ENCODE measurements around the gene EED. TPM values are rescaled to one million over a fixed set of nuclear protein-coding genes. Genes with fewer than 3 reads are reported as not detected.
"Not testable (repeated sequence)": the region's sequence is repeated elsewhere in the genome, so short reads cannot be mapped to it uniquely, and the experiment has no call there.

EED gene
- total RNA-seq, 1 donor from 2014 or later, result 7.5 TPM

DNA sequence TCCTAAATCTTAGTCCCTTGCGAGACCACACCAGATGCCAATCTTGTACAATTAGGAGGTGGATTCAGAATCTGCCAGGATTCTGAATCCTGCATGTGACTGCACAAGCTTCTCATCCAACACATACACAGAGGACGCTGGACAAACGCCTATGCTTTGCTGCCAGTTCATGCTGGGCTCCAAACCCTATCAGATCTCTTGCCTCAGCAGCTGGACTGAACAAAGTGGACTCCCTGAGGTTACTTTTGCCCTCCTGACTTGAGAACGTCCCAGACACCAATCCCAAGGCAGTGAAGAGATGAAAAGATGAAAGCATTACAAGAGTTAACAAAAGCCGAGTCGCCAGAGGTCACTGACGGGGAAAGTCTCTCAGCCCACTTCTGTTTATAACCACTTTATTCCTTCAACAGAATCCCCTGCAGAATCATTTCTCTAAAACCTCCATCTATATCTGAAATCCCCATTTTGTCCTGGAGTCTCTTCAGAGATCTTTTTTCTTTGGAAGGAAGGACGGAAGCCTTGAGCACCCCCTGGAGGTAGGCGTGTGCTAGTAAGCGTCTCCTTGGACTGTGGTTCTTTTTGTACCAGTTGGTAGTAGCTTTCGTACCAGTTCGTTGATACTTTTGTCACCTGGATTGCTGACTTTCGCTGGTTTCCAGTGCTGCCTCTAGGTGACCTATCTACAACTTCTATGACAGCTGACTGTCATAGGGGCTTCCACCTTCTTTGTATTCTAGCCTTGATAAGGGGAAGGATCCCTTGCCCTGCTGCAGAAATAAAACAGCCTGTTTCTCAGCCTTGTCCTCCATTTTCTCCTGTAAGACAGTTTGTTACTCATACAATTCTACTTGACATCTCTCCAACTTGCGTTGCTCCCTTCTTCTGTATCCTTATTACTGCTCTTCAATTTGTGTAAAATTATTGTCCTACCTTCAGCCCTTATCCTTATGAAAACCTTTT is 26.1 kb upstream of the EED start:
- ATAC-seq (peak; percentile 100), DNase-seq (ENCODE audit: low spot score) (peak; percentile 71)

DNA sequence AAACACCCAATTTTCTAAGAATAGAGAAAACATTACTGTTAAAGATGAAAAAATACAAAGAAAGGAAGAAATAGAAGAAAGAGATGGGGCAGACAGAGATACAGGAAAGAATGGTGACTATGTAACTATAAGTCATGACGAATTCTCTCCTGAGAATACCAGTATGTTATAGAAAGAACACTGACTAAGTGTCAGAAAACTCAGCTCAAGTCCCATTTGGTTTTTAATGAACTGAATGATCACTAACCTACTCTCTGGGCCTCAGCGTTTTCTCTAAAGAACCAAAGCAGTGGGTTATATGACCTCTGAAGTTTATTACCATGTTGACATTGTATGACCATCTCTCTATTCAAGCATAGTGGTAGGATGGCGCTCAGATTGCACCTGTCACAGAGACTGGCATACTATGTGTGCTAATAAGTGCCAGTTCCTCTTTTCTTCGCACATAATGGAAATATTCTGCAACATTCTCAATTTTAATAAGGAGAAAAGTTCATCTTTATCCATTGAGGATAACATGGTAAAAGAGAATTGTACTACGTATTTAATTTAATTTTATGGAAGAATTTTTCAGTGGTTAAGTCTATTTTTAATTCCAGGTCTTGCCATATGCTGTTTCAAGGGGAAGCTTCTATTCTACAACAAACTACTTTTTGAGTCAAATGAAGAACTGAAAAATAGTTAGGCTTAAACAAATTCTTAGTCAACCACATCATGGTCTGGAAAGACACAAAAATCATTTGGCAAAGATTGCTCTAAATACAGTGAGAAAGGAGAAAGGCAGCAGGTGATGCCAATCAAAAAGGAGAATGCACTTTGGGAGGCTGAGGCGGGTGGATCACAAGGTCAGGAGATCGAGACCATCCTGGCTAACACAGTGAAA is 25.0 kb upstream of the EED start:
- DNase-seq (ENCODE audit: low spot score) (no peak), ATAC-seq (no peak)

DNA sequence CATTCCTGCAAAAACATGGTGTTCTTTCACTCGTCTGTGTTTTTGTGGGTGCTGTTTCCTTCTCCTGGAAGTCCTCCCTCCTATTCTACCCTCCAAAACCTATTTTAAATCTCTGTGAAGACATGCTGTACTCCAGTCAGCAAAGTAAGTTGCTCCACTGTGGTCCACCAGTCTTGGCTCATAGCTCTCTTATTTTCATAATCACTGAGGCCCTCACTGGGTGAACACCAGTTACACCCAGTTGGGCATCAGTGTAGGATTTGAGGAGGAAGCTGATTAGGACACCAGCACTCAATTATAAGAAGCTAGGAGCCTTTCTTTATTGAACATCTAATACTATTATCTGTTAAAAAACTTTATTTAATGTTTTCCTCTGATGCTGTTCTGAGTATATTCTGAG is 23.9 kb upstream of the EED start:
- no peak for DNase-seq (ENCODE audit: low spot score)
- no peak for ATAC-seq

DNA sequence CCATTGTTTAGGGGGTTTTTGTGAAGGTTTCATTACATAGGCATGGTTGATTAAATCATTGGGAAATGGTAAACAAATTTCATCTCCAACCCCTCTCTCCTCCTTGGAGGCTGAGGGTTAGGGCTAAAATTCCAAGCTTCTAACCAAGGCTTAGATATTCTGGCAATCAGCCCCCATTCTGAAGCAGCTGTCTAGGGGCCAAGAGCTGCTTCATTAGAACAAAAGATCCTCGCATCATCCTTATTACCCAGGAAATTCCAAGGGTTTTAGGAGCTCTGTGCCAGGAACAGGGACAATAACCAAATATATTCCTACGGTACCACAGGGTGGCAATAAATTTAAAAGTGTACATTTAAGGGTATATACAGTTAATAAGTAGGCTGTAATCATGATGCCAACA is 22.5 kb upstream of the EED start:
- ATAC-seq, result no peak
- no peak for DNase-seq (ENCODE audit: low spot score)

DNA sequence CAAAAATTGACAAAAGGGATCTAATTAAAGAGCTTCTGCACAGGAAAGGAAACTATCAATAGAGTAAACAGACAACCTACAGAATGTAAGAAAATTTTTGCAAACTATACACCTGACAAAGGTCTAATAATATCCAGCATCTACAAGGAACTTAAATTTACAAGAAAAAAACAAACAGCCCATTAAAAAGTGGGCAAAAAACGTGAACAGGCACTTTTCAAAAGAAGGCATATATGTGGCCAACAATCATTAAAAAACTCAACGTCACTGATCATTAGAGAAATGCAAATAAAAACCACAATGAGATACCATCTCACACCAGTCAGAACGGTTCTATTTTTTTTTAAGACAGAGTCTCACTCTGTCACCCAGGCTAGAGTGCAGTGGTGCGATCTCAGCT is 20.0 kb upstream of the EED start:
- ATAC-seq; DNase-seq (ENCODE audit: low spot score): not testable (repeated sequence)

DNA sequence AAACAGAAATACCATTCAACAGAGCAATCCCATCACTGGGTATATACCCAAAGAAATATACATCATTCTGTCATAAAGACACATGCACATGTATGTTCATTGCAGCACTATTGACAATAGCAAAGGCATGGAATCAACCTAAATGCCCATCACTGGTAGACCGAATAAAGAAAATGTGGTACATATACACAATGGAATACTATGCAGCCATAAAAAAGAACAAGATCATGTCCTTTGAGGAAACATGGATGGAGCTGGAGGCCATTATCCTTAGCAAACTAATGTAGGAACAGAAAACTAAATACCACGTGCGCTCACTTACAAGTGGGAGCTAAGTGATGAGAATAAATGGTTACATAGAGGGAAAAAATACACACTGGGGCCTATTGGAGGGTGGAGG is 19.2 kb upstream of the EED start:
- ATAC-seq; DNase-seq (ENCODE audit: low spot score): not testable (repeated sequence)

DNA sequence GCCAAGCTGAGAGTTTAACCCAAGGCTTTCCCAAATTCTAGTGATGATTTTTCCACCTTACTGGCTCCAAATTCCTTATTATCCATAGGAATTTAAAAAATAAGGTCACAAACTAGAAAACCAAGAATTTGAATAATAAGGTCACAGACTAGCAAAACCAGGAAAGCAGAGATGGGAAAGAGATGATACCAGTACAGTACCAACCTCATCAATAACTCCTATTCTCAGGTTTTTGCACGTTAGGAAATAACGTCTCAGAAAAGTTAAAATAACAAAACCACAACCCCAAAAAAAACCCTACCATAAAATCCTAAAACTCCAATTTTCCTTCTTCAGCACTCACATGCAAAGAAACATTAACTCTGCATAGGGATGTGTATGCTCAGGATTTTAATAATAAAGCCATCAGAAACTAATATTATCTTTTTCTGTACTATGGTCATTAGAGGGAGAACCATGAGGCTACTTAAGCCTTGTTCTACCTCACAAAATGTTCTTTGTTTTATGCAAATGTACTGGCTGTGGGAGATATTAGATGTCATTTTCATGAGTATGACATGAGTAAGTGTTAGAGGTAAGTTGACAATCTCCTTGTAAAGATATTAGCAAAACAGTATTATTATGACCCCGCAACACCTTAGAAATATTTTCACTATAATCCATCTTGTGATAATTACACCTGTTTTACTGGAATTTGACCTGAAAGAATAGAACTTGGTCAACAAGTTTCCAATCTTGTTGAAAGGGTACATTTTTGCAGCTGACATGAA is 16.1 kb upstream of the EED start:
- ATAC-seq, result no peak
- DNase-seq (ENCODE audit: low spot score), result no peak

DNA sequence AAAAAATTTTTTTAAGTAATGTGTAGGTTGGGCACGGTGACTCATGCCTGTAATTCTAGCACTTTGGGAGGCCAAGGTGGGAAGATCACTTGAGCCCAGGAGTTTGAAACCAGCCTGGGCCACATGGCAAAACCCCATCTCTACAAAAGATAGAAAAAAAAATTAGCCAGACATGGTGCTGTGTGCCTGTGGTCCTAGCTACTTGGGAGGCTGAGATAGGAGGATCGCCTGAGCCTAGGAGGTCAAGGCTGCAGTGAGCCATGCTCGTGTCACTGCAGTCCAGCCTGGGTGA is 15.6 kb upstream of the EED start:
- DNase-seq (ENCODE audit: low spot score); ATAC-seq: not testable (repeated sequence)

DNA sequence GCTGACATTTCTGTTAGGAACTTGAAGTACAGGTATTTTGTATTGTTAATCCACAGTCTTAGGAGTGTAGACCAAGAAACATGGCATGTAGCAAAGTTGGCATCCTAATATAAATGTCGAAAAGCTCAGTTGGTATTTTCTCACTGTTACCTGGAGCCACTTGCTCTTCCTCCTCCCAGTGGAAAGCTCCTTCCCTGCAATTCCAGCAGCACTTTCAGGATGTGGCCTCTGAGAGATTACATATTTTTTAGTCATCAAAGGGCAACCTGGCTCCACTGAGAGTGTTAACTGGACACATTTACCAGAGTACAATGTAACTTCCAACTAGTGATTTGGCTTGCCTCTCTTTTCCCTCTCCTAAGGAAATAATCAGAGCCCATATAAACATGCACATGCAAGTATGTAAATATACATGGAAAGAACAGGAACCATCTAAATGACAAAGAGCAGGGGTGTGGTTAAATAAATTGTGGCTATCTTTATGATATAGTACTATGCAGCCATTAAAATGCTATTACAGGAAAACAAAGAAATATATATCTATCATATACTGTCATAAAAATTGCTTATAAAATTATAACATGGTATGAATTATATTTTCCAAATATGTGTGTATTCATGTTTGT is 14.3 kb upstream of the EED start:
- DNase-seq (ENCODE audit: low spot score), result no peak
- ATAC-seq, result no peak

DNA sequence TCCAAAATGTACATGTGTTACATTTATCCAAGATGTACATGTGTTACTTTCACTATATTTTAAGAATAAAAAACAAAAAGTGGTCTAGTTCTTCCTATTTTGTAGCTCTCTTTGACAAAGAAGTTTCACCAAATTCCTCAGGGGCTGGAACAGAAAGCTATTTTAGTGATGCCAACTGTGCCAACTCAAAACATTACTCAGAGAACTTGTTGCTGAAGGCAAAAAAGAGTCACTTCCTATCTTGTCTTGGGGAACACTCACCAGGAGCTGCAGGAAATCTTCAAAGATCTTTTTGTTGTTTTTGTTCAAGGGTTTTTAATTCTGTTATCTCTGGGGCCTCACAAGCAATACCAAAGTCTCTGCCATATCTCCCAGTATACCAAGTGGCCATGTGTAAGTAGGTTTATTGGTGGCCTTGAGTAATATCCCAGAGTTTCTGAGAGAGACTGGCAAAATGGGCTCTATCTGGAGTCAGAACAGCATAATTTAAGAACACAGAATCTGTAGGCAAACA is 13.6 kb upstream of the EED start:
- ATAC-seq (no peak), DNase-seq (ENCODE audit: low spot score) (no peak)

DNA sequence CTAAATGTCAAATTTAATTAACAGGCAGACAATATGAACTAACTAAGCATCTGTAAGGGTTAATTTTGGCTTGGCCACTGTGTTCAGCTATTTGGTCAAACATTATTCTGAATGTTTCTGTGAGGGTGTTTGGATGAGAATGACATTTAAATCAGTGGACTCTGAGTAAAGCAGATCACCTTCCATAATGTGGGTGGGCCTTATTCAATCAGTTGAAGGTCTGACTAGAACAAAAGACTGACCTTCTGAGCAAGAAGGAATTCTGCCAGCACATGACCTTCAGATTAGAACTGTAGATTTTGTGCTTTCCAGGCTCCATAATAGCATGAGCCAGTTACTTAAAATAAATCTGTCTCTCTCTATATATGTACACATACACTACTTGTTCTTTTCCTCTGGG is 12.0 kb upstream of the EED start:
- ATAC-seq (no peak), DNase-seq (ENCODE audit: low spot score) (no peak)

DNA sequence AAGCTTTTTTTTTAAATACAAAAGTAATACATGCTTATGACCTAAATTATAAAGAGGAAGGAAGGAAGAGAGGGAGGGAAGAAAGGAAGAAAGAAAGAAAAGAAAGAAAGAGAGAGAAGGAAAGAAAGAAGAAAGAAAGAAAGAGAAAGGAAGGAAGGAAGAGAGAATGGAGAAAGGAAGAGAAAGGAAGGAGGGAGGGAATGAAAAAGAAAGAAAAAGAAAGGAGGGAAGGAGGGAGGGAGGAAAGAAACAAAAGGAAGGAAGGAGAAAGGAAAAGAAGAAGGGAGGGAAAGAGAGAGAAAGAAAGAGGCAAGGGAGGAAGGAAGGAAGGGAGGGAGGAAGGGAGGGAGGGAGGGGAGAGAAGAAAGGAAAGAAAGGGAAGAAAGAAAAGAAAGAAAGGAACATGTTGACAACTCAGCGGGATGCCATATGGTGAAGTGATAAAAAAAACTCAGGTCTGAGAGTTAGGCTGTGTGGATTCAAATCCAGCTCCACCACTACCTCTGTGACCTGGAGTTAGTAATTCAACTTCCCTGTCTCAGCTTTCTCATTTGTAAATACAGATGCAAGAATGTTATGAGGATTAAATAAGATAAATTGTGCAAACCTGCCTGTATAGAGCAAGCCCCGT is 9.6 kb upstream of the EED start:
- ATAC-seq (no peak), DNase-seq (ENCODE audit: low spot score) (no peak)

DNA sequence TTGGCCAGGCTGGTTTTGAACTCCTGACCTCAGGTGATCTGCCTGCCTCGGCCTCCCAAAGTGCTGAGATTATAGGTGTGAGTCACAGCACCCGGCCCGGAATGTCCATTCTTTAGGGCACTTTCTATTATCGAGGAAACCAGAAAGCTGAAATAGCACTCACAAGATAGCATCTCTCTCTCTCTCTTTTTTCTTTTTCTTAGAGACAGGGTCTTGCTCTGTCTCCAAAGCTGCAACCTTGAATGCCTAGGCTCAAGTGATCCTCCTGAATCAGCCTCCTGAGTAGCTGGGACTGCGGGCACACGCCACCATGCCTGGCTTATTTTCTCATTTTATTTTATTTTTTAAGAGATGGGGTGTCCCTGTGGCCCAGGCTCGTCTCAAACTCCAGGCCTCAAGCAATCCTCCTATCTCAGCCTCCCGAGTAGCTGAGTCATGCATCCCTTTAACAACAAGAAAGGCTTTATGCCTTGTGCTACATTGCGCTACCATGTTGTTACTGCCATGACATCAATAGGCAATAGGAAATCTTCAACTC is 7.2 kb upstream of the EED start:
- ATAC-seq, result no peak
- DNase-seq (ENCODE audit: low spot score), result no peak

DNA sequence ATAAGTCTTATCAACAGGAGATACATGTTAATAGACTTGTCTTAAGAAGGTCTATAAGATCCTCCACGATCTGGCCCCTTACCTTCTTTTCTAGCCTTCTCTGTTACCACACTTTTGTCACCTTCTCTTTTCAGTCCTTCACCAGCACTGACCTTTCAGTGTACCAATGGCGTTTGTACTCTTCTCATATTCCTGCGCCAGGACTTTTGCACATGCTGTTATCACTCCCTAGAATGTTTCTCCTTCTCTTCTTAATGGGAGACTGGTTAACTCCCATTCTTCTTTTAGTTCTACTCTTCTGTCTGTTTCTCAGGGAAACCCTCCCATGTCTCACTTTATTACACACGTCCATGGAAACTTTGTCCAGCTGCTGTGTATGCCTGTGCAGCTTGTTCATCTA is 4.4 kb upstream of the EED start:
- DNase-seq (ENCODE audit: low spot score) (no peak), ATAC-seq (no peak)

DNA sequence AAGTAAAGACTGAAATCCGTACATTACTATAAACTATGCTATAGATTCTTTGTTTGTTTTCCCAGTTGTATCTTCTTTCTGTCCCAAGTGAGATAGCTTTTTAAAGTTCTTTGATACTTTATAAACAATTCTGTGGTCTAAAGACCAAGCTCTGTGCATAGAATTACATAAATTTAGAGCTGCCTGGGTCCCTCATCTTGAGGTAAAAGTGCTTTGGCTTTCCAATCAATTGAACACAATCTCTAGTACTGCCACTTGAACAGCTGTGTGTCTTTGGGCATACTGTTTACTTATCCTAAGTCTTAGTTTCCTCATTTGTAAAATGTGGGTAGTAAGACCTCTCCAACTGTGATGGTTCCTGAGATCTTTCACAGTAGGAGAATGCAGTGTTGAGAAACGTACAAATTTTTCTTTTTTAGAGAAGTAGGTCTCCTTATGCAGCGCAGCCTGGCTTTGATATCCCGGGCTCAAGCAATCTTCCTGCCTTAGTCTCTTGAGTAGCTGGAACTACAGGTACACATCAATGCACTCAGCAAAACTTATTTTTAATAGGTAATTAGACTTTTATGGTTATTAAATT is 2.5 kb upstream of the EED start:
- no peak for DNase-seq (ENCODE audit: low spot score)
- ATAC-seq, result no peak

DNA sequence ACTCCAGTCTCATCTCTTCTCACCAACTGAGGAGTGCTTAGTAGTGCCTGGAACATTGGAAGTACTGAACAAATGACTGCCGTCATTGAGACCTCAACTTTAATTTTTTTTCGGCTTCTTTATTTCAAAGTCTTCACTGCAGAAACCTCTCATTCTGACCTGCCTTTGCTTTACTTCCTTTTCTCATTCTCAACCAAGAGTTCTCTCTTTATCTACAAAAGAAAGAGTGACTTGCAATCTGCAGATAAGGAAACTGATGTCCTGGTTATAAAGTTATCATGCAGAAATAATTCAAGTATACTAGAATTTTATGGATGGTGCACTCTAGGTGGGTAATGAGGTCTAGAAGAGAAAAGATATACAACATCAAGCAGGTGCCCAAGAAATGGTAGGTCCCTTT is 1.2 kb upstream of the EED start:
- no peak for DNase-seq (ENCODE audit: low spot score)
- ATAC-seq, result no peak

DNA sequence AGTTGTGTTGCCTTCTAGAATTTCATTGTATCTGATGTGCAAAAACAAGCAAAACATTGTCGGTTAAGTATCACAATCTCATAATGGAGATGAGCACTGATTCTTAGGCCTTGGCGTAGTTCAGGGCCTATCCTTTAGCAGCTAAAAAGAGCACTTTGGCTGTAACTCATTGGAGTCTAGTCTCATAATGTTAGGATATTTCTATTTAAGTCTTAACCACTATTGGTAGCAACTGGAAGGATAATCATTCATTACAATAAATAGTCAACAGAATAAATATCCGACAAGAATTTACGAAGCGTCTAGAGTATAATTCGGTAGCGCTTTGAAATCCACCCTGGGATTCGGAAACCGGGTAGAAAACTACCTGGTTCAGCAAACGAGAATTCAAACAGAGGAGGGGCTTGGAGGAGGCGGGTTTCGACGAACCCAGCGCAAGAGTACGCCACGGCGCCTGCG is 461 bp upstream of the EED start:
- ATAC-seq, result peak; percentile 85

DNA sequence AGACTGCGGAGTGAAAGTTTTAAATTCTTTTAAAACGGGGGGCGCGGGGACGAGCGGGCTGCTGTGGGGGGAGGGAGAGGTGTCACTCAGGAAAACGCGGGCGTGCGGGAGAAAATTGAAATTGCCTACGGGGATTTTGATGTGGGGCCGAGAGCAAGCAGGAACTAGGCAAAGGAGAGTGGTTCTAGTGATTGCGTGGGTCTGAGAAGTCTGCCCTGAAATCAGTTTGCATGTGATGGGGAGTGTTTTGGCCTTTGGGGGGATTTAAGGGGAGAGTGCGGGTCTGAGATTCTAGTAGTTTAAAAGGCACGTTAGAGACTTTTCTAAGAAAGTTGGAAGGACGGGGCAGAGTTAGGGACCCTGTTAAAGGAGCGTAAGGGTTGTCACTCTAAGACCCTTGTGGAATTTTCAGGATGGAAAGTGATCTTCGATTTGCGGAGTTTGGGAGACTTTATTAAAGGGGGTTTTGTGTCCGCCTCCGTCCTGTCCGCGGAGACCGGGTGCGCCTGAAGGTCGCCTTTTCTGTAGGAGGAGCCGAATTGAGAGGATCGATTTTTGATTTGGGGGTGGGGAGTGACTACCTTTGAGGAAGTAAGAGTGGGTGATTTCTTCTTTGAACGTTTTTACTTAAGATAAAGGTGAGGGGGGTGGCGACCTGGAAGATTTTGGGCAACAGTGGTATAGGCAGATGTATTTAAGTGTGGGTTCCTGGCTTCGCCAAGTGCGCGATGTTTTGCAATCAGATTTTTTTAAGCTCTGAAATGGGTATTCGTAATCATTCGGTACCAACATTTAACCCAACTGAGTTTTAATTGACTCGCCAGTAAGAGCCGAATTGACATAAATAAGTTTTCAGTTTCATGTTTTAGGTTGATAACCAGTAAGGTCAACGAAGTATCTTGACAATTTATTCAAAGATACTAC is 1.1 kb downstream of the EED start:
- DNase-seq (ENCODE audit: low spot score) (no peak), ATAC-seq (peak; percentile 32)

More for the DNA sequence above, 461 bp upstream of the EED start:
- DNase-seq (ENCODE audit: low spot score), result peak; percentile 87
